Stimulated activated CD8-positive, alpha-beta memory T cell treated with anti-CD3 and anti-CD28 coated beads, Interleukin-12 subunit alpha, Interleukin-12 subunit beta, amount 100 ng/mL, for 24 hours (primary cell): Measurements from ENCODE around the gene ADGRB3.

Experiments
- DNase-seq: peaks from one replicate; pipeline ENCODE4 v3.0.0-alpha.2; 2020; ENCODE audit errors: extremely low read depth

ADGRB3 gene

DNA sequence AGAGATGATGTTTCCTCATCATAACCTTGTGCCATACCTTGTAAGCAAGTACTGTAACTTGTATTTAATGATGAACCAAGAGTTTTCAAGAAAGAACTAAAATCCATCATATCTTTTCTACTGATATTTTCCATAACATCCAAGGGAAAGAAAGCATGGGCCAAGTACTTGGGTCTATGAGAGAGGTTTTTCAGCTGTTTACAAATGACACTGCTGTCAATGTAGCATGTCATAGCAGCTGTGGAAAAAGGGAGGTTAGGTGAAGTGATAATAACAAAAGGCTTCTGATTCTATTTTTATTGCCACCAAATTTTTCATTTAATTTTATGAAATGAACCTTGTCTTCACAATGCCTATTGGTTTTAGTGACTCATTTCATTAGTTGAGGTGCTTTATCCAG lies 679.4 kb downstream of the ADGRB3 start:
- DNase-seq = no peak

DNA sequence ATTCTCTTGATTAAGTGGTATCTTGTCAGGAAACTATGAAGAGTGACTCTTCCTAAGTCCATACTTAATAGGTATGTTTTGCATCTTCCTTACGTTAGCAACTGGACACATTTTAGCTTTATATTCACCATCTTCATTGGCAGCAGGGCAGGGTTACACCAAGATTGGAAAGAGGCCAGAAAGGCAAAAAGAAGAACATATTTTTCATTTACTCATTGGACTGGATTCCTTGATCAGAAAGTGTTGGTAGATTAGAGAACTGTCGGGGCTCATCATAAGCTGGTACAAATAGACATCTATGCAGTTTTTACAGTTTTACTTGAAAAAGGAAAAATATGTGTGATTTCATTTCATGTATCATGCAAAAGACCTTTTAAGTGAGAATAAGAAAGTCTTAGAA lies 696.8 kb downstream of the ADGRB3 start:
- no peak for DNase-seq

DNA sequence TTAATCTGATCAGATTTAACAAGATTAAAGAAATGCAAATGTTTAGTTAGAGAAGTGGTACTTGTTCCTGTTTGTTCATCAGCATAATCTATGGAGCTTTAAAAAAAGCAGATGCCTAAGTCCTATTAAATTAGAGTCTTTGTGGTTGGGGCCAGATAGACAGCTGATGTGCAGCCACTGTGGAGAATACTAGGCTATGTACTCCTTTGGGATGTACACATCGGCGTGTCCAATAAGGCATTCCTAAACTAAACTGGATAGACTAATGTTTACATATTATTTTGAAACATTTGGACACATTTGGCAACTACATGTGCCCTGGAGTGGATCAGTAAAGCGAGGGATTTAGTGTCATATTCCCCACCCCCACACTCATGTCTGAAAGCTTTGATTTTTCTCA lies 702.2 kb downstream of the ADGRB3 start:
- DNase-seq = no peak

GRCh38 chr6:69338431-69339162 lies 703.5 kb downstream of the ADGRB3 start:
- no peak for DNase-seq

- no peak for DNase-seq
Measured at GRCh38 chr6:69339163-69339550, 704.1 kb downstream of the ADGRB3 start.

GRCh38 chr6:69340196-69340595 lies 705.1 kb downstream of the ADGRB3 start:
- no peak for DNase-seq

- DNase-seq = no peak
Measured at GRCh38 chr6:69343851-69344250, 708.8 kb downstream of the ADGRB3 start.

DNA sequence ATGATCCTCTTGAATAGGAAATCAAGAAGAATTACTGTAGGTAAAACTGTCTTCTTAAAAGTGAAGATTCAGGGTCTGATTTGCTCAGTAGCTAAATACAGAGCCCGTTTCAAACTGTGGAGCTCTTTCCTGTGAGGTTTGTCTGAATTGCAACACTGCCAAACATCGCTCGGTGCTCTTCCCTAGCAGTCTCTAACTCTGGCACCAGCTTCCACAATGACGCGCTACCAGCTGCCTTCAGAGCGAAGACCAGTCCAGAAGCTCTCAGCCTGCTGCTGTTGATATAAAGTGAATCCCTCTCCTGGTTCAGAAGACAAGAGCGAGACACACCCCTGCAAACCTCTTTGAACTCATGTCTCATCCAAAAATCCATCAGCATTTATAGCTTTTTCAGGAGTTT lies 714.7 kb downstream of the ADGRB3 start:
- DNase-seq = no peak

- no peak for DNase-seq
Measured at GRCh38 chr6:69362209-69362608, 727.1 kb downstream of the ADGRB3 start.

DNA sequence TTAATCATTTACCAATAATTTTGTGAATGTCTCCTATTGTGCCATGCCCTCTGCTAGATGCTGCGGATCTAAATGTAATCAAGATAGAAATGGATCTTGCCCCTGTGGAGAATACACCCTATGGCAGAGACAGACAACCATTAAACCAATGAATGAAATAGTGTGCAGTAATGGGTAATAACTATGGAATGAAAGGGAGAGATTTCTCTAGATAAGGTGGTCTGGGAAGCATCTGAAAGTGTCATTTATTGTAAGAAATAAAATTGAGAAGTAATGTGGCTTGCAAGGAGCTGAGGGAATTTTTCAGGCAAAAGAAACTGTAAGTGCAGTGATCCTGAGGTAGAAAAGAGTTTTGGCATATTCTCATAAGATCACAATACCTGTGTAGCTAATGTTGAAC lies 731.7 kb downstream of the ADGRB3 start:
- DNase-seq = no peak

GRCh38 chr6:69368613-69369012 lies 733.5 kb downstream of the ADGRB3 start:
- DNase-seq = no peak

- DNase-seq = no peak
Measured at GRCh38 chr6:69370763-69371162, 735.7 kb downstream of the ADGRB3 start.

- DNase-seq = no peak
Measured at GRCh38 chr6:69378326-69378725, 743.2 kb downstream of the ADGRB3 start.

DNA sequence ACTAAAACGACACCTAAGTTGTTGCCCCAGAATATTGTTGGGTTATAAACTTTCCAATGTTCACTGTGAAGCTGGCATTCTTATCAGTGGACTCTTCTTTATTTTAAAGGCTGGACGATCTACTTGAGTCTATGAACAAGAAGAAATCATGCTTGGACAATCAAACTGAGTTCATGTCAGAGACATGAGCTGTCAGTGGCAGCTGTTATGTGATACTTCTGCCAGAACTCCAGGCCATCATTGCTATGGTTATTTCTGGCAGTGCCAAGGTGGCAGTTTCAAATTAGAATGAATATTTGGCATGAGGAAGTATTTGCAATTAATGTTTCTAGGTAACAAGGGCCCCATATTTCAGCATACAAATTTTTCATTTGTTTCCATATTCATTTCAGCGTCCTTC lies 744.4 kb downstream of the ADGRB3 start:
- DNase-seq = no peak

DNA sequence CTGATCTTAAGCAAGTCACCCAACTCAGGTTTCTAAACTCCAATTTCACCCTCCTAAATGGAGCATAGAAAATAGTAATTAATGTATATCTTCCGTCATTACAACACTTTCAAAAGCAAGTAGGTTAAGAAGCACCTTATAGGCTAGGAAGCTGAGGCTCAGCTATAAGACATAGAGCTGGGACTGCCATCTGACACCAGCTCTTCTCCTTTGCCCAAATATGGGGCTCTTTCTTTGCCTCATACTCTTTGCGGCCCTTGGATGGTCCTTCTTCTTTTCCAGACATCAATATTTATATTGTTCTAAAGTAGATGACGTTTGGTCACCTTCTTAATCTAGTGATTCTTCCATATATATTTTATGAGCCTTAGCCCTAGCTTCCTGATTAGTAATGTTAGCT lies 748.5 kb downstream of the ADGRB3 start:
- DNase-seq = no peak

GRCh38 chr6:69386426-69386825 lies 751.3 kb downstream of the ADGRB3 start:
- no peak for DNase-seq

DNA sequence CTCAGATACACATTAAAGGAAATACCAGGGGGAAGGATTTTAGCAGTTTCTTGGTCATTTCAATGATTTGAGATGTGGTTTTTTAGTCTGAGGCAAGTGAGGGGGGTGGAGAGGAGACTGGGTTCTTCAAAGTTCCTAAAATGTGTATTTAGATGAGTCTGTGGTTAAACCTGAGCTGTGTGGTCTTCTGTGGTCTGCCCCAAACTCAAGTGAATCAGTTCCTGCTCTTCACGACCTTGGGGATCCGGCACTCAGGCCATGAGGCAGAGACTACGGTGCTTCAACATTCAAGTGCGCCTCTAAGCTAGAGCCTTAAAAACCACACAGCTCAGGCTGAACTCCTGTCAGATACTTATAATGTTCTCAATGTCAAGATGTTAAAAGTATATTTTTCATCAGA lies 755.0 kb downstream of the ADGRB3 start:
- no peak for DNase-seq

- DNase-seq = no peak
Measured at GRCh38 chr6:69391106-69391505, 756.0 kb downstream of the ADGRB3 start.

DNA sequence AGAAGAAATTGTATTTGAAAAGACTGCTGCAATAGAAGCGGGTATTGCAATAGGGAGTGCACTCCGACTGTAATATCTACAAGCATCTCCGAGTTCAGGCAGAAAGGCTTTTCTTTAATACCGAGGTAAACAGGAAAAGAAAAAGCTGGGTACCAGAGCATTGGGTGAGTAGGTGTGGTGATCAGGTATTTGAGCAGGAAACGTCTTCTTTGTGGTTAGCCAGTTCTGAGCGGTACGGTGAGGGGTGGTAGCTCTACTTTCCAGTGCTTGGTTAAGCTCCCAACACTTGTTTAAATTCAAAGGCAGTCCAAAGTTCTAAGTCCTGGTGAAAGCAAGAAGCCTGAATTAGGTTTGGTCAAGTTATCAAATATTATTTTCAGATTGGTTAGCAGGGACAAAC lies 757.7 kb downstream of the ADGRB3 start:
- DNase-seq = no peak

DNA sequence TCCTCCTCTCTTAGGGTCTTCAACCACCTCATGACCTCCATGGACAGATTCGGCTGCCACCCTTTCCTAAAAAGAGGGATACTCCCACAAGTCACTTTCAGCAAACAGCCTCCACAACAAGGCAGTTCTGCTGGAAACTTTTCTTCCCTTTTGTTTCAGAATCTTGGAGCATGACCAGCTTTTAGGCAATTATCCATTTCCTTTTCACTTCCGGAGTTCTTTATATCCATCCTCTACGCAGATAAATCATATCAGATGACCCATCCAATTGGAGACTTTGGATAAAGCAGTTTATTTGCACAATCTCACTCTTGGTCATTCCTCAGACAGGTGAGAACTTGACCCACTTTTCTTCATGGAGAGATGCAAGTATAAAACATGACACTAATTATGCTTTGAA lies 763.2 kb downstream of the ADGRB3 start:
- no peak for DNase-seq

DNA sequence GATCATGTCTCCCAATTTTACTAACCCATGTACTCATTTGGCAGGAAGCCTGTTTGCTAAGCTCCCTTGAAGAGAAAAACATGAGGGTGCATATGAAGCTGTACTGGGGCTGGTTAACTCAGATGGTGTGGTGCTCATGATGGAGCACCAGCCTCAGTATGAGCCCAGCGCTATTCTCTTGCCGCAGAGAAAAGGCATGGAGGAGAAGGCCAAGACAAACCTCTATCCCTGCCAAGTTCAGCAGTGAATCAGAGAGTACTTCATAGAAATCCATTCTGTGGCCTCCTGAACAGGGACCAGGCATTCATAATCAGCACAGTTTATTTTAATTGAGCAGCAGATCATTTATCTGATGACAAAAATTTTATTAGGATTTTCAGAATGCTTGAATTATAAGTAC lies 763.6 kb downstream of the ADGRB3 start:
- no peak for DNase-seq

- no peak for DNase-seq
Measured at GRCh38 chr6:69408886-69409285, 773.8 kb downstream of the ADGRB3 start.

DNA sequence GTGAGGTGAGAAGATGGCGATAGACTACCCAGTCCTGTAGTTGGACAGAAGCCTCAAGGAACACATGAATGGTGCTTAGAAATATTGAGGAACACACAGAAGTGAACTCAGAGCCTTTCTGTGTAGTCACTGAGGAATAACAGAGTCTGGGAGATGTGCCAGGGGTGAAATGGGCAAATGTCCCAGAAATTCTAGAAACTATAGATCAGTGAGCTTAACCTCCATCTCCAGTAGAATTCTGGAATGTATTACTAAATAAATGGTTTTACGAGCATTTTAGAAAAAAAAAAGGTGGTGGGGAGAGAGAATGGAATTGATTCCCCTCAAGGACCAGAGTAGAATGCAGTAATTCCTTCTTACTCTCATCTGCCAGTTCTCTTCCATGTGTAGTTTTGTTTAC lies 781.7 kb downstream of the ADGRB3 start:
- DNase-seq = no peak

DNA sequence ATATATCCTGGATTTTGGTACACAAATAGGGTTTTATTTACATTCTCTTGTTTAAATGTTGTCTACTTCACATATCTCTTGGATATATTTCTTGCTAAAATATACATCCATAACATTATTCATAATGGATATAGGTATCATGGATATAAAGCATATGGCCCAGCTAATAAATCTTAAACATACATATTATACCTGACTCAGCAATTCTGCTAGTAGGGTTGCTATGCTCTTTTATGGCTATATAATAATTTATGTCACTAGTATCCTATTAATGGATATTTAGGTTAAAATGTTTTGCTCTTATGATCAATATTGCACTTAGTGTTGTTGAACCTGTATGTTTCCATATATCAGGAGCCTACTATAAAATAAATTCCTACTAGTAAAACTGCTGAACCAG lies 786.2 kb downstream of the ADGRB3 start:
- DNase-seq = no peak
